PC-3 (cell line): ENCODE data around the gene UBTD1. TPM values are rescaled to one million over a fixed set of nuclear protein-coding genes. Genes with fewer than 3 reads are reported as not detected.

ENCODE experiments used
- ATAC-seq: fragments of 200-7000 bp; cut with Tn5 transposase; 2 replicates; pipeline ENCODE4 v1.9.1; 2020; ENCODE audit warnings: mild to moderate bottlenecking, moderate library complexity
- BruUV-seq: library from RNA; stranded (reverse); fragments of 400-500 nt; replicated peaks from 2 replicates; lab custom pipeline; 2021; lab: Mats Ljungman, UMichigan
- CTCF ChIA-PET: fragments of 300-600 bp; sonication (Branson Sonifier 250); formaldehyde crosslinking; loops from one replicate; lab custom pipeline; 2022; ENCODE audit warnings: antibody characterized with exemption; lab: Charles Lee
- POLR2A ChIA-PET: fragments of 300-600 bp; sonication (Branson Sonifier 250); formaldehyde crosslinking; loops from one replicate; lab custom pipeline; 2022; ENCODE audit warnings: antibody characterized with exemption; ENCODE audit not compliant: unreplicated experiment; lab: Charles Lee
- DNase-seq: peaks from one replicate; pipeline ENCODE4 v3.0.0-alpha.2; 2015
- H2AFZ ChIP-seq: fragments of 300-600 bp; sonication (generic); 2 replicates; pipeline ENCODE4 v1.6.0; 2016; ENCODE audit warnings: antibody characterized with exemption, low read length
- H3F3A ChIP-seq: fragments of 300-600 bp; sonication (generic); one replicate; pipeline ENCODE4 v1.6.0; 2017; ENCODE audit warnings: antibody characterized with exemption, low read length, control low read depth, mild to moderate bottlenecking; ENCODE audit not compliant: unreplicated experiment
- H3K27ac ChIP-seq: fragments of 300-600 bp; sonication (generic); 2 replicates; pipeline ENCODE4 v1.5.1; 2016; ENCODE audit warnings: mild to moderate bottlenecking, low read length
- H3K27me3 ChIP-seq: fragments of 300-600 bp; sonication (generic); 2 replicates; pipeline ENCODE4 v1.6.1; 2016; ENCODE audit warnings: low read length, mixed read lengths
- H3K36me3 ChIP-seq: fragments of 300-600 bp; sonication (generic); 2 replicates; pipeline ENCODE4 v1.6.1; 2016; ENCODE audit warnings: low read depth, mixed run types, low read length, mixed read lengths
- H3K4me1 ChIP-seq: fragments of 300-600 bp; sonication (generic); 2 replicates; pipeline ENCODE4 v1.5.1; 2016; ENCODE audit warnings: low read length; ENCODE audit not compliant: insufficient read depth
- H3K4me2 ChIP-seq: fragments of 300-600 bp; sonication (generic); 2 replicates; pipeline ENCODE4 v1.6.0; 2016; ENCODE audit warnings: low read length
- H3K4me3 ChIP-seq: fragments of 300-600 bp; sonication (generic); 2 replicates; pipeline ENCODE4 v1.5.1; 2016; ENCODE audit warnings: mild to moderate bottlenecking, low read length, mixed read lengths
- H3K79me2 ChIP-seq: fragments of 300-600 bp; sonication (generic); 2 replicates; pipeline ENCODE4 v1.6.1; 2017; ENCODE audit warnings: low read length, mixed read lengths
- H3K9ac ChIP-seq: fragments of 300-600 bp; sonication (generic); 2 replicates; pipeline ENCODE4 v1.6.0; 2016; ENCODE audit warnings: mild to moderate bottlenecking, low read length
- H3K9me2 ChIP-seq: fragments of 300-600 bp; sonication (generic); replicated peaks from 2 replicates; pipeline ENCODE4 v1.6.1; 2016; ENCODE audit warnings: mixed run types, low read length, mixed read lengths
- H3K9me3 ChIP-seq: fragments of 300-600 bp; sonication (generic); 2 replicates; pipeline ENCODE4 v1.6.1; 2016; ENCODE audit warnings: low read length, mixed read lengths
- H4K20me1 ChIP-seq: fragments of 300-600 bp; sonication (generic); 2 replicates; pipeline ENCODE4 v1.6.1; 2016; ENCODE audit warnings: low read length, mixed read lengths
- CTCF ChIP-seq: fragments of 300-600 bp; sonication (generic); conservative IDR thresholded peaks from 2 replicates; pipeline ENCODE4 v1.5.1; 2017; ENCODE audit warnings: antibody characterized with exemption, low read depth, mild to moderate bottlenecking, low read length
- EZH2 ChIP-seq: fragments of 300-600 bp; sonication (generic); IDR thresholded peaks from one replicate; pipeline ENCODE4 v1.6.1; 2017; ENCODE audit warnings: antibody characterized with exemption, mild to moderate bottlenecking, low read length; ENCODE audit not compliant: unreplicated experiment
- EZH2phosphoT487 ChIP-seq: fragments of 300-600 bp; sonication (generic); IDR thresholded peaks from 2 replicates; pipeline ENCODE4 v1.6.1; 2018; ENCODE audit warnings: mild to moderate bottlenecking, antibody characterized with exemption, low read length, borderline replicate concordance
- intact Hi-C: fragments of 100-400 bp; cut with micrococcal nuclease; formaldehyde crosslinking; loops from 2 replicates; pipeline ENCODE4 v1.9.0; 2023
- total RNA-seq: library from RNA; depleted of rRNA; stranded (reverse); fragments of >200 nt; gene quantifications from 2 replicates; pipeline ENCODE4 v1.2.3, GENCODE V29; 2014

UBTD1 gene
- total RNA-seq, 1 experiment from 2014 or later = 18.5 TPM

GRCh38 chr10:97503406-97503805 is 4.7 kb downstream of the UBTD1 start:
- no peak for TF ChIP-seq CTCF
- no peak for TF ChIP-seq EZH2
- no peak for TF ChIP-seq EZH2phosphoT487
- Histone ChIP-seq H3K27ac (no peak overlapping the region), H2AFZ (no peak overlapping the region), H3K9me2 (no peaks in the 10 kb centered on the region), H4K20me1 (no peaks in the 10 kb centered on the region), H3K4me2 (no peak overlapping the region), H3K9ac (no peak overlapping the region), H3K27me3 (no peaks in the 10 kb centered on the region), H3K9me3 (no peaks in the 10 kb centered on the region), H3K4me3 (no peak overlapping the region), H3K36me3 (no peaks in the 10 kb centered on the region), H3K79me2 (peaks cover 34% of the 10 kb centered on the region), H3K4me1 (peaks cover 8% of the 10 kb centered on the region; the same call in 1 of the 2 replicates), H3F3A (no peaks in the 10 kb centered on the region)
- no TSS peak for BruUV-seq
- no peak for DNase-seq
- intact Hi-C loops = no loop called here
- ATAC-seq = no peak
- ChIA-PET CTCF (no interaction called here), POLR2A (no interaction called here)

- Histone ChIP-seq H3K9me2 (no peaks in the 10 kb centered on the region), H3K27me3 (no peaks in the 10 kb centered on the region), H3K4me1 (peaks cover 7% of the 10 kb centered on the region; the same call in 1 of the 2 replicates), H3K9me3 (no peaks in the 10 kb centered on the region), H2AFZ (no peak overlapping the region), H3K36me3 (no peaks in the 10 kb centered on the region), H3K4me3 (no peak overlapping the region), H3K9ac (no peak overlapping the region), H4K20me1 (no peaks in the 10 kb centered on the region), H3F3A (no peaks in the 10 kb centered on the region), H3K27ac (no peak overlapping the region), H3K79me2 (peaks cover 28% of the 10 kb centered on the region), H3K4me2 (no peak overlapping the region)
- ATAC-seq = no peak
- BruUV-seq = no TSS peak
- intact Hi-C loops = no loop called here
- ChIA-PET CTCF (no interaction called here), POLR2A (interaction anchor here (0.5 kb wide), 1 partner anchor 1156 kb away, joined by 6 read pairs; no protein-coding TSS in a partner anchor)
- TF ChIP-seq EZH2phosphoT487 (no peak), CTCF (no peak), EZH2 (no peak)
- DNase-seq = no peak
These were observed 6.4 kb downstream of the UBTD1 start for GRCh38 chr10:97505152-97505551.

GRCh38 chr10:97506199-97506991 is 7.7 kb downstream of the UBTD1 start:
- Histone ChIP-seq H4K20me1 (no peaks in the 10 kb centered on the region), H3K79me2 (0 out of 2 replicates have a peak, but pooled peaks cover 18% of the 10 kb centered on the region)

More at GRCh38 chr10:97506199-97506991, 7.7 kb downstream of the UBTD1 start:
- Histone ChIP-seq H2AFZ (no peak overlapping the region), H3K36me3 (no peaks in the 10 kb centered on the region), H3K4me1 (no peaks in the 10 kb centered on the region), H3K4me2 (no peak overlapping the region), H3F3A (no peaks in the 10 kb centered on the region), H3K9me3 (no peaks in the 10 kb centered on the region), H3K9ac (no peak overlapping the region), H3K27ac (no peak overlapping the region), H3K27me3 (no peaks in the 10 kb centered on the region), H3K4me3 (no peak overlapping the region), H3K9me2 (no peaks in the 10 kb centered on the region)
- intact Hi-C loops = no loop called here
- CTCF ChIA-PET = no interaction called here
- POLR2A ChIA-PET = no interaction called here
- ATAC-seq (no peak), DNase-seq (no peak)
- BruUV-seq = no TSS peak
- TF ChIP-seq EZH2phosphoT487 = no peak
- TF ChIP-seq CTCF = no peak
- no peak for TF ChIP-seq EZH2
